TTC549 (cell line): ENCODE results near the gene PALLD.

ENCODE experiments used
- FAIRE-seq: peaks from 2 replicates; lab custom pipeline; 2012; peaks lifted over from hg19 to GRCh38; lab: Jason Lieb, UNC

Gene PALLD

GRCh38 chr4:168528131-168528949, 31.5 kb downstream of the PALLD start:
- FAIRE-seq = no peak

DNA sequence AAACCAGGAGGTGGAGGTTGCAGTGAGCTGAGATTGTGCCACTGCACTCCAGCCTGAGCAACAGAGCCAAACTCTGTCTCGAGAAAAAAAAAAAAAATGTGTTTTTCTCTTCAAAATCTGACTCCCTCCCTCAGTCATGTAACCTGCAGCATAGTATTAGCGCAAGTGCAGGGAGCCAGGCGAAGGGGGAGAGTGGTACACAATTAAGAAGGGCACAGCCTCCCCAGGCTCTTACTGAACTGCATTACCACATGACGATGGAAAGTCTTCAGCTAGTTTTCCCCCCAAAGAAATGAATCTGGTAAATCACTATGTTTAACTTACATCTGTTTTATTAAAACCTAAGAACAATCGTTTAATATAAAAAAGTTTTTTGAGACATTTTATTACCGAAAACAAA, 32.4 kb downstream of the PALLD start:
- no peak for FAIRE-seq

DNA sequence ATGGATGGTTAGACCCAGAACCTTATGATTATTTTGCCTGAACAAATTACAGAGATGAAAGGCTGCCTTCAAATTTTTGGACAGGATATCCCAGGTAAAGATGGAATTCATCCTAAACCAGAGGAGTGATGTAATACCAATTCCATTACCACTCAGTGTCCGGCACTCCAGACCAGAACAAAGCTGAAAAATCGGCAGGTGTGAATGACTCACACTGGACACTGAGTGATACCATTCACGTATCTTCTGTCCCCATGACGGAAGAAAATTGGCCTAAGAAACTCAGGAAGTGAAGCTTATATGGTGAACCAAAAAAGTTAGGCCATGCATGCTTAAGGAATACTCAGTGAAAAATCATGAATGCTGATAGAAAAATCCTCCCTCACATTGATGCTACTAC, 34.5 kb downstream of the PALLD start:
- no peak for FAIRE-seq

DNA sequence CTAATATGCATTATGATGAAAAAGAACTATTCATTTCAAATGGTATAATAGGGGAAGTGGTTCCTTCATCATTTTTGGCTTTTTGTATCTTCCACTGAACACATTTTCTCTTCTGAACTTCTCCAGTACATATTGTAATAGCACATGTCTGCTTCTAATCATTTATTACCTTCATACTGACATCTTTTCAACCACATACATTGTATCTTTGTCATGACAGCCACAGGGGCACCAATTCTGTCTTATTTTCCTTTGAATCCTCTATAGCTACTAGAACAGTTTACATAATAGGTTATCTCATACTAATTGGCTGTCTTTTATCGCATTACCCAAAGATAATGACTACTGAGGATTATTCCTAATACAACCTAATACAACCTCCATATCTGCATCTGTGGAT, 37.7 kb downstream of the PALLD start:
- FAIRE-seq = no peak

- FAIRE-seq = no peak
These were observed 38.8 kb downstream of the PALLD start for GRCh38 chr4:168535689-168536088.

DNA sequence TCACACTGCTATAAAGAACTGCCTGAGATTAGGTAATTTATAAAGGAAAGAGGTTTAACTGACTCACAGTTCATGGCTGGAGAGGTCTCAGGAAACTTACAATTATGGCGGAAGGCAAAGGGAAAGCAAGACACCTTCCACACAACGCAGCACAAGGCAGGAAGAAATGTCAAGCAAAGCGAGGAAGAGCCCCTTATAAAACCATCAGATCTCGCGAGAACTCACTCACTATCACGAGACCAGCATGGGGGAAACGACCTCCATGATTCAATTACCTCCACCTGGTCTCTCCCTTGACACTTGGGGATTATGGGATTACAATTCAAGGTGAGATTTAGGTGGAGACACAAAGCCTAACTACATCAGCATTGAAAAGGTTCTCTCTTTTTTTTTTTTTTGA, 39.6 kb downstream of the PALLD start:
- no peak for FAIRE-seq

- FAIRE-seq = no peak
These were observed 40.2 kb downstream of the PALLD start for GRCh38 chr4:168537086-168537485.

DNA sequence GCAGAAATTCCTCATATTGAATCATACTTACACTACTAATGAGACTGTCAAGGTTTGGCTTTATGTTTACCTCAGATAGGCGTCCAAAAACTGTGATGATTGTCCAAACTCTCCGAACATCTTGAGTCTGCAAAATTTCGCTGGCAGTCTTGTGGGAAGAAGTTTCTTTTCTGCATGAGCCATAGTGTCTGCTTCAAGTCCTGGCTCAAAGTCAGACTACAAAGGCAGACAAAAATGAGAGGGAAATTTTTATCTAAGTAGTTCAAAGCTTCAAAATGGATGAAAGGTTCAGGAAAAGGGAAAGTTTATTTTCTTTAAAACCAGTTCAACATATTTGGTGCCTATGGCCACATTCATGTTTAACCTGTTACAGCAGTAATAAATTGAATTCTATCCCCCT, 40.7 kb downstream of the PALLD start:
- no peak for FAIRE-seq

DNA sequence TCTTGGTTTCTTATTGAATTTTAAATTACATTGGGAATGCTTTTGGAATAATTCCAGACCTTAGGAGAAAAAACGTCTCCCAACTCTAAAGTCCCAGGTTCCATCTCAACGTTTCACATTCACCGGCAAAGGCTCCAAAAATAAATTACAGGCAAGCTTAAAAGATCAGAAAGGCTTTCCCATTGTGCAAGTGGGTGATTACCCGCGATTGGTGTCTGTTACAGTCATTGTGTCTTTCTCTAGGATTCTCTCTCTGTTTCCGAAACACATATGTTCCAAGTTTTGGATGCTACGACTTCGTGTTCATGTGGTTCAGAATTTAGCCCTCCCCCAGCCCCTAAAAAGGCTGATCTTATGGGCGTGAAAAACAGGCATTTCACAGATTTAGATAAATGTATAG, 41.8 kb downstream of the PALLD start:
- FAIRE-seq = no peak

- no peak for FAIRE-seq
These were observed 43.2 kb downstream of the PALLD start for GRCh38 chr4:168540086-168540485.

DNA sequence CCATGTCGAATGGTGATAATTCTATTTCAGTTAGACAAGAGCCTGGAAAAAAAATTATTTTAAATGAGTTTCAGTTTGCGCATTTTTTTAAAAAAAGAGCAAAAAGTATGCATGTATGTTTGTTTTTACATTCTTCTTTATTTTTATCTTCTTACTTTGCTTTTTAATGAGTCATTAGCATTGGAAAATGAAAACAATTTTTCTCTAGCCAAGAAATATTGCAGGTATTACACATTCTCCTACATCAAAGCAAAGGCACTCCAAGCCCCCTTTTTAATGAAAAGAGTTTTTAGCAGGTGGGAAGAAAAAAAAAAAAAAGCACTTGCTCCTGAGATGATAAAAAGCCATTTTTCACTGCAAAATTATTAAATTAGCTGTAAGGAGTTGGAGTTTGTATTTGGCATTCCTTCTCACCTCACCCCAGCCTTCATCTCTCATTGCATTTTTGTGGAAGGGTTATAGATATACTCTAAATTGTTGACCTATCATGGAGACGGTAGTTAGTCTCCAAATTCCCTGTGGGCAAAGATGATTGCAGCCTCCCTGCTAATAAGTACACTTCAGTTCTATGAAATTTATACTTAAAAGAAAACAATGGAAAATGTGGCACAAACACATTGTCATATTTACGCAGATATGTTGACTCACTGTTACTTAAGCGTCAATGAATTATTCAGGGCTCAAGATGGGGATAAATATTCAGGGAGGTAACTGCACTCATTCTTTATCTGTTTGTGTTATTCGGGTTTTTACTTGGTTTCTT, 43.8 kb downstream of the PALLD start:
- no peak for FAIRE-seq

DNA sequence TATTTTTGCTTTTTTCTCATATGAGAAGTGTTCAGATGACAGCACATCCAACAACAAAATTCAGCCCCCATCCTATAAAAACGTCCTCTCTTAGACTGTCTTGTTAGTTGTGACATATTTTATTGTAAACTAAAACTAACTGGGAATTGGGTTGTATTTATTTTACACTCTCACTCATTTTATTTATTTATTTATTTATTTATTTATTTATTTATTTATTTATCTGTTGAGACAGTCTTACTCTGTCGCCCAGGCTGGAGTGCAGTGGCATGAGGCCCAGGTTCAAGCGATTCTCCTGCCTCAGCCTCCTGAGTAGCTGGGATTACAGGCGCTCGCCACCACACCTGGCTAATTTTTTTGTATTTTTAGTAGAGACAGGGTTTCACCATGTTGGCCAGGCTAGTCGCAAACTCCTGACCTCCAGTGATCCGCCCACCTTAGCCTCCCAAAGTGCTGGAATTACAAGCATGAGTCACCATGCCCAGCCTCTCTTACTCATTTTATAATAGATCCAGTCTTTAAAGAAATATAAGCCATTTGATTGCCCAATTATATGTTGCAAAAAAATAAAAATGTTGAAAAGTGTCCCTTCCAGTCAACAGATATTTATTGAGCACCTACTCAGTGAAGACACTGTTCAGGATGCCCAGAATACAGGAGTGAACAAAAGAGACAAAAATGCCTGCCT, 44.6 kb downstream of the PALLD start:
- no peak for FAIRE-seq

DNA sequence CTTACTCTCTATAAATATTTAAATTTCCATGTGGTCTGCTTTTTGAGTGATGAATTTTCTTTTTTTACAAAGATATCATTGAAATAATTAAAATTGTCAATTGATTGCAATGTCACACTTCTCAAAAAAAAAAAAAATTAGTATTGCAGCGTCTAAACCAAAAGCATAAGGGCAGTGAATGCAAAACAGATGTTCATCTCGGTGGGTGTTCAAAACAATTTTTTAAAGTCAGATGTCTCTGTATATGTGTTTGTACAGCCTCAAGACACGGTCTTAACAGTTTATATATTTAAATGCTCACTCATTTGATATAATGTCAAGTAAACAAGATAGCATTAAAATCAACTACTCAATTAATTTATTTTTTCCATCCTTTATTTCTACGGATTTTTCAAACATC, 52.3 kb downstream of the PALLD start:
- no peak for FAIRE-seq

DNA sequence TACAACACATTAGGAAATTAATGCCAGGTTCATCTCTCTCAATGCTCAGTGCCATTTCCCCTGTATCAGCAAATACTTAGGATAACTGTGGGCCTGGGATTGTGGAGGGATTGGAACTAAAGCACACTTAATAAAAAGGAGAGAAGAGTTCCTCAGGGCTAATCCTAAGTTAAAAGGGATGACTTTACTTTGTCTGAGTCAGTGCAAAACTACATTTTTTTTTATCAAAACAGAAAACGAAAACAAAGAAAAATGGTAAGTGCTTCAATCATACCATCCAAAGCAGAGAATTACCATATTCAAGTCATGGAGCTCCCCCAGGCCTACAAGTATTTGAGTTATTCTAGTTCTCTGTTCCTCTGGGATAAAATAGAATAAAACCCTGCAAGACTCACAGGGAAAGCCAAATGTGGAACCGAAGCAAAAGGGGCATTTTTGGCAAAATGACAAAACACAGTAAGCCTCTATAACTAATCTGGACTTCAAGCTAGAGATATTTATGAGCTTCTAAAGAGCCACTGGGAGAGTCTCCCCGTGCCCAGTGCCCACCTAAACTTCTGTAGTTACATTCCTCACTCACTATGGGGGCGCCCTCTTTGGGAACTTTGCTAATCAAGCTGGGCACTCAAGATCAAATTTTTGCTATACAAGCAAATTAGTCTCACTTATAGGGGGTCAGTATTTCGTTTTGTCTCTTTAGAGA, 53.4 kb downstream of the PALLD start:
- no peak for FAIRE-seq

GRCh38 chr4:168551211-168551610, 54.4 kb downstream of the PALLD start:
- no peak for FAIRE-seq

DNA sequence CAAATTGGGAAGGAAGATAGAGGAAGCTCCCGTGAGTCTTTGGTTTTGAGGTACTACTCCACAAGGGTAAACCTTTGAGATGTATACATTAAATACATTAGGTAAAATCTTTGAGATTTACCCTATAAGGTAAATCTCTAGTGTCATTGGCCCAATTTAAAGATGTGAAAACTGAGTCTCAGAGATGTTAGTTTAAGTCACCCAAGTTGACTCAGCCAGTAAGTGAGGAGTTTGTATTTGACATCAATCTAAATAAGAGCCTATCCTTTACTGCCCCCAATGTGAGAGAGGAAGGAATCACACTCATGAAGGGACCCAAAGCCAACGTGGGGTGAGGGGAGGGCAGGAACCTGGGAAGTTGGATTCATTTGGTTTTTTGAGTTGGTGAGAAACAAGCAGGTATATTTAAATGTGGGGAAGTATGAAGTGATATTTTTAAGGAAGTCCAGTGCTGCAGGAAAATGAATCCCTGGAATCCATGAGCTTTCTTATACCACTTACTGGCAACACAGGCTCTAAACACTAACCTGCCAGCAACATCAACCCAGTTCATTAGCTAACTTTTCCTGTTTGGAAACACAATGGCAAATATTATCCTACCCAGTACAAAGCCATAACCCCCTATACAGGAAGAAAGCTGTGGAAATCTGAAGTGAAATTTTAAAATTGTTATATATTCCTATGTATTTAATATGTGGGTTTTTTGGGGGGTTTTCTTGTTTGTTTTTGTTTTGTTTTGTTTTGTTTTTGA, 55.3 kb downstream of the PALLD start:
- no peak for FAIRE-seq

- no peak for FAIRE-seq
These were observed 57.0 kb downstream of the PALLD start for GRCh38 chr4:168553714-168554370.

- no peak for FAIRE-seq
These were observed 58.6 kb downstream of the PALLD start for GRCh38 chr4:168555437-168555836.

- FAIRE-seq = no peak
These were observed 60.8 kb downstream of the PALLD start for GRCh38 chr4:168557658-168558057.

GRCh38 chr4:168558599-168558998, 61.7 kb downstream of the PALLD start:
- FAIRE-seq = no peak
